Stimulated activated CD8-positive, alpha-beta memory T cell treated with anti-CD3 and anti-CD28 coated beads, Interleukin-15, amount 100 ng/mL, for 24 hours (primary cell): ENCODE data around the gene GNG11.
"Not testable (repeated sequence)": the region's sequence is repeated elsewhere in the genome, so short reads cannot be mapped to it uniquely, and the experiment has no call there.

Source experiments
- DNase-seq: peaks from one replicate; pipeline ENCODE4 v3.0.0-alpha.2; 2020; ENCODE audit warnings: low read depth

Gene GNG11

GRCh38 chr7:93911661-93912060 is 9.9 kb upstream of the GNG11 start:
- not testable (repeated sequence) for DNase-seq

GRCh38 chr7:93913197-93913596 is 8.3 kb upstream of the GNG11 start:
- no peak for DNase-seq

- DNase-seq: no peak
These were observed 6.9 kb upstream of the GNG11 start for GRCh38 chr7:93914581-93915066.

GRCh38 chr7:93915206-93915842 is 6.2 kb upstream of the GNG11 start:
- DNase-seq: not testable (repeated sequence)

GRCh38 chr7:93915888-93916287 is 5.6 kb upstream of the GNG11 start:
- DNase-seq: not testable (repeated sequence)

GRCh38 chr7:93916315-93916714 is 5.2 kb upstream of the GNG11 start:
- not testable (repeated sequence) for DNase-seq

- DNase-seq: no peak
These were observed 896 bp upstream of the GNG11 start for GRCh38 chr7:93920496-93921182.

- DNase-seq: no peak
These were observed 349 bp upstream of the GNG11 start for GRCh38 chr7:93921186-93921585.

GRCh38 chr7:93923296-93923695 is 1.8 kb downstream of the GNG11 start:
- DNase-seq: no peak

- no peak for DNase-seq
These were observed 2.4 kb downstream of the GNG11 start for GRCh38 chr7:93923942-93924341.

GRCh38 chr7:93926800-93927199 is 5.3 kb downstream of the GNG11 start:
- no peak for DNase-seq

- DNase-seq: no peak
These were observed 6.0 kb downstream of the GNG11 start for GRCh38 chr7:93927585-93927984.

- no peak for DNase-seq
These were observed 10.1 kb downstream of the GNG11 start for GRCh38 chr7:93931655-93932054.

GRCh38 chr7:93933156-93933555 is 11.6 kb downstream of the GNG11 start:
- no peak for DNase-seq

- DNase-seq: no peak
These were observed 13.6 kb downstream of the GNG11 start for GRCh38 chr7:93935102-93935501.

- no peak for DNase-seq
These were observed 16.3 kb downstream of the GNG11 start for GRCh38 chr7:93937818-93938217.

- no peak for DNase-seq
These were observed 16.8 kb downstream of the GNG11 start for GRCh38 chr7:93938293-93938692.

GRCh38 chr7:93941945-93942344 is 20.4 kb downstream of the GNG11 start:
- DNase-seq: no peak

- no peak for DNase-seq
These were observed 22.4 kb downstream of the GNG11 start for GRCh38 chr7:93943816-93944540.

- DNase-seq: no peak
These were observed 23.1 kb downstream of the GNG11 start for GRCh38 chr7:93944673-93945072.

GRCh38 chr7:93945083-93945482 is 23.5 kb downstream of the GNG11 start:
- DNase-seq: no peak

- no peak for DNase-seq
These were observed 24.4 kb downstream of the GNG11 start for GRCh38 chr7:93945756-93946535.
